ENCODE results near the gene EFHC1. TPM values are rescaled to one million over a fixed set of nuclear protein-coding genes. Genes with fewer than 3 reads are reported as not detected.

EFHC1 gene, protein sequence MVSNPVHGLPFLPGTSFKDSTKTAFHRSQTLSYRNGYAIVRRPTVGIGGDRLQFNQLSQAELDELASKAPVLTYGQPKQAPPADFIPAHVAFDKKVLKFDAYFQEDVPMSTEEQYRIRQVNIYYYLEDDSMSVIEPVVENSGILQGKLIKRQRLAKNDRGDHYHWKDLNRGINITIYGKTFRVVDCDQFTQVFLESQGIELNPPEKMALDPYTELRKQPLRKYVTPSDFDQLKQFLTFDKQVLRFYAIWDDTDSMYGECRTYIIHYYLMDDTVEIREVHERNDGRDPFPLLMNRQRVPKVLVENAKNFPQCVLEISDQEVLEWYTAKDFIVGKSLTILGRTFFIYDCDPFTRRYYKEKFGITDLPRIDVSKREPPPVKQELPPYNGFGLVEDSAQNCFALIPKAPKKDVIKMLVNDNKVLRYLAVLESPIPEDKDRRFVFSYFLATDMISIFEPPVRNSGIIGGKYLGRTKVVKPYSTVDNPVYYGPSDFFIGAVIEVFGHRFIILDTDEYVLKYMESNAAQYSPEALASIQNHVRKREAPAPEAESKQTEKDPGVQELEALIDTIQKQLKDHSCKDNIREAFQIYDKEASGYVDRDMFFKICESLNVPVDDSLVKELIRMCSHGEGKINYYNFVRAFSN
- total RNA-seq = 10 to 100 TPM in 4 of 5 donors, 1 to 10 TPM in 1; 9.3 to 54.3 (median 50.4) TPM
- polyA plus RNA-seq = 10 to 100 TPM in 1 of 3 donors, 1 to 10 TPM in 2; 7.2 to 28.1 (median 7.8) TPM
- long read RNA-seq, donor 1, full-length matches to known transcripts = 1 of 1 reads
- long read RNA-seq, donor 1, partial matches to known transcripts = 0 of 1 reads
- long read RNA-seq, donor 1, other reads (novel, unspliced or antisense) = 0 of 1 reads
- long read RNA-seq, donor 2 = 0 reads
- long read RNA-seq, donor 3, full-length matches to known transcripts = 2 of 2 reads
- long read RNA-seq, donor 3, partial matches to known transcripts = 0 of 2 reads
- long read RNA-seq, donor 3, other reads (novel, unspliced or antisense) = 0 of 2 reads
- long read RNA-seq, donor 4 = 0 reads
- long read RNA-seq, donor 5, full-length matches to known transcripts = 1 of 1 reads
- long read RNA-seq, donor 5, partial matches to known transcripts = 0 of 1 reads
- long read RNA-seq, donor 5, other reads (novel, unspliced or antisense) = 0 of 1 reads
- long read RNA-seq, donor 6, full-length matches to known transcripts = 6 of 17 reads
- long read RNA-seq, donor 6, partial matches to known transcripts = 11 of 17 reads
- long read RNA-seq, donor 6, other reads (novel, unspliced or antisense) = 0 of 17 reads
- long read RNA-seq, donor 7, full-length matches to known transcripts = 4 of 4 reads
- long read RNA-seq, donor 7, partial matches to known transcripts = 0 of 4 reads
- long read RNA-seq, donor 7, other reads (novel, unspliced or antisense) = 0 of 4 reads
- long read RNA-seq, donor 8, full-length matches to known transcripts = 2 of 2 reads
- long read RNA-seq, donor 8, partial matches to known transcripts = 0 of 2 reads
- long read RNA-seq, donor 8, other reads (novel, unspliced or antisense) = 0 of 2 reads
- long read RNA-seq, donor 9, full-length matches to known transcripts = 1 of 1 reads
- long read RNA-seq, donor 9, partial matches to known transcripts = 0 of 1 reads
- long read RNA-seq, donor 9, other reads (novel, unspliced or antisense) = 0 of 1 reads
- long read RNA-seq, donor 10, full-length matches to known transcripts = 2 of 2 reads
- long read RNA-seq, donor 10, partial matches to known transcripts = 0 of 2 reads
- long read RNA-seq, donor 10, other reads (novel, unspliced or antisense) = 0 of 2 reads

DNA sequence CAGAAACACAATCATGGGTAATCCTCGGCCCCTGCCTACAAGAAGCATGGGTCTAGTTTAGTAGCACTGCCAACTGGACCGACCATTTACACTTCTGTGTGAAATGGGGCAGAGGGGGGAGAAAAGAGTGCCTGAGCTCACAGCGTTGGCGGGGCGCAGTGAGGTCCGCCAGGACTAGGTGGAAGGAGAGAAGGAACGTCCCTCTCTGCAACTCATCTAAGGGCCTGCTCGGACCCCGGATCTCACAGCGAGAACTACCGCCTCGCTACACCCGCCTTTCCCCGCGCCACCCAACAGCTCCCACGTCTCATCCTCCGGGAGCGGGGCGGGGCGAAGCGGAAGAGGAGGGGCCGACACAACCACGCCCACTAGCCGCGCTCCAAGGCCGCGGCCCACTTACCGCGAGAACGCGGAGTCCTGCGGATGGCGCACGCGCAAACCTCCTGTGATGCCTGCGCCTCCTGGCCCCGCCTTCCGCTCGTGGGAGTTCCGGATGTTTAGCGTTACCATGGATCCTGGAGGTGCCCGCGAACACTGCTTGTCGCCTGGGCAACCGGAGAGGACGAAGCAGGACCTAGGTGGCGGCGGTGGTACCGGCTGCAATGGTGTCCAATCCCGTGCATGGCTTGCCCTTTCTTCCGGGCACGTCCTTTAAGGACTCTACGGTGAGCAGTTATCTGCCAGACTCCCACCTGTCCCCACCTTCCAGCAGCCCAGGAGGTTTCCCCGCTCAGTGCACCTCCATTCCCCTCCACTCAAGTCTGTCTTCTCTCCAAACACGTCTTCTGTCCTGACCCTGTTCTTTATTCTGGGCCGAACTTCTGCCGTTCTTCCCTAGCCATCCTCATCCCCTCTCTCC lies at the start of gene EFHC1:
Gene EFHC1 (plus strand): TSS at position 534 of the 859 bp plus-strand sequence. CDS start 69 bp downstream, at position 603.
- H3K27ac ChIP-seq = peak within 1 kb of the TSS; percentile 76 to 92 (median 84)

DNA sequence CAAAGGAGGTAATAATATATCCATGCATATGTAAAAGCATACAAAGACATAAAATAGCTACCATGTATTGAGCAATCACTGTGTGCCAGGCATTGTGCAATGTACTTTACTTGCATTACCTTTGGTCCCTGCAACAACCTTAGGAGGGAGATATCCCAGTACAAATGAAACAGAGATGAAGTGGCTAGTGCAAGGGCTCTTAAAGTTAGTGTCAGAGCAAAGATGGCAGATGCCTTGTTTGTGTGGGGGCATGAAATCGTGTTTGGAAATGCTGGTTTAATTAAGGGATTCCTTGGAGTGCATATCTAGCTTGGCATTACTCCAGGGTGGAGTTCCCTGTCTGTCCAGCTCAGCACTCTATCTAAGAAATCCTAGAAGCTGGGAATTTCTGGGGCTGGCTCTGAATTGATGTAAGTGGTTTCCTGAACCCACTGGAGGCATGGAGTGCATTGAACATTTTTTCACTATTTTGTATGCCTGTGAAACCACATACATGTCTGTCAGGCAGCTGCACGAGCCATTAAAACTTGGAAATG lies 48.4 kb upstream of the EFHC1 start:
- no peak overlapping the region for H3K27ac ChIP-seq
- peak in 1 of 2 donors; percentile 21 for DNase-seq
- no peaks in the 10 kb centered on the region for H3K27me3 ChIP-seq

More for the DNA sequence above, at the start of gene EFHC1:
- Histone ChIP-seq H3K9me3 (no peaks in the 10 kb centered on the region), H3K4me3 (peak within 1 kb of the TSS; percentile 70 to 90 (median 80)), H3K36me3 (peaks cover 0 to 9% (median under 1%) of the 10 kb centered on the region in 4 donors), H3K4me1 (peaks cover 4 to 44% (median 33%) of the 10 kb centered on the region in 4 donors), H3K27me3 (no peaks in the 10 kb centered on the region)
- peak; percentile 99 to 100 for DNase-seq
- TF ChIP-seq EP300 (IDR thresholded peaks at IDR 0.05) = no peak
- TF ChIP-seq, protein P1, sequence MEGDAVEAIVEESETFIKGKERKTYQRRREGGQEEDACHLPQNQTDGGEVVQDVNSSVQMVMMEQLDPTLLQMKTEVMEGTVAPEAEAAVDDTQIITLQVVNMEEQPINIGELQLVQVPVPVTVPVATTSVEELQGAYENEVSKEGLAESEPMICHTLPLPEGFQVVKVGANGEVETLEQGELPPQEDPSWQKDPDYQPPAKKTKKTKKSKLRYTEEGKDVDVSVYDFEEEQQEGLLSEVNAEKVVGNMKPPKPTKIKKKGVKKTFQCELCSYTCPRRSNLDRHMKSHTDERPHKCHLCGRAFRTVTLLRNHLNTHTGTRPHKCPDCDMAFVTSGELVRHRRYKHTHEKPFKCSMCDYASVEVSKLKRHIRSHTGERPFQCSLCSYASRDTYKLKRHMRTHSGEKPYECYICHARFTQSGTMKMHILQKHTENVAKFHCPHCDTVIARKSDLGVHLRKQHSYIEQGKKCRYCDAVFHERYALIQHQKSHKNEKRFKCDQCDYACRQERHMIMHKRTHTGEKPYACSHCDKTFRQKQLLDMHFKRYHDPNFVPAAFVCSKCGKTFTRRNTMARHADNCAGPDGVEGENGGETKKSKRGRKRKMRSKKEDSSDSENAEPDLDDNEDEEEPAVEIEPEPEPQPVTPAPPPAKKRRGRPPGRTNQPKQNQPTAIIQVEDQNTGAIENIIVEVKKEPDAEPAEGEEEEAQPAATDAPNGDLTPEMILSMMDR (IDR thresholded peaks at IDR 0.05) = no peak
- TF ChIP-seq POLR2A (IDR thresholded peaks at IDR 0.05) = peak in 2 of 4 donors; percentile 40 to 55
- TF ChIP-seq POLR2AphosphoS5 (IDR thresholded peaks at IDR 0.05) = peak; percentile 65 to 96 (median 94)
- 0 to 1% (median 0%) methylated on average over 53 to 57 of the region's 57 CpGs for WGBS, 5 donors
- intact Hi-C loops (cut with DNase I; ENCODE audit: low total_unique reads) = loop anchor here (5.0 to 10.0 kb wide), 3 partner anchors 75 to 247 kb away; no protein-coding TSS in a partner anchor

DNA sequence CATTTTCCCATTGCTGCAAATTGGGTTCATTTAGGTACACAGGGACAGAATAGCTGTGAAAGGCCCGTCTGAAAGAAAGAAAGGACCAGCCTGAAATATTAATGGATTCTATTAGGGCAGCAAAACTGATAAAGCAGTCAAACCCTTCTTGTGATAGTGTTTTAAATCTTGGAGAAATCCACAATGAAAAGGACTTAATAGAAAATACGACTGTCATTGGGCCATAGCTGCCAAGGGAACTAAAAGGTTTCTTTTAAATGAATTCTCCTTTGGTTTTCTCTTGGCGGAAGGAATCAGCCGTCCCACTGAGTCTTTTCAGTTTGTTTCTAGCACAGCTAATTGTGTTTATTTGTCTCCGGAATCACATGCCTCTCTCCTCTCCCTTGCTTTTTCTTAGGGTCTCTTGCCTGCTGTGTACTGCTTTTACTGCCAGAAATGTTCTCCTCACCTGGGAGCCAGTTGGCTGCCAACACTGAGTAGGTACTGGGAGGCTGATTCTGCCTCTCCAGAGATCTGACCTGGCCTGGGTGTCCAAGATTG lies 46.9 kb upstream of the EFHC1 start:
- H3K27me3 ChIP-seq = no peaks in the 10 kb centered on the region
- H3K36me3 ChIP-seq = peaks cover 0 to under 1% (median 0%) of the 10 kb centered on the region in 4 donors
- H3K4me1 ChIP-seq = peaks cover 0 to 51% (median 14%) of the 10 kb centered on the region in 4 donors
- H3K9me3 ChIP-seq = no peaks in the 10 kb centered on the region
- intact Hi-C loops (cut with DNase I; ENCODE audit: low total_unique reads) = no loop called here
- 94 to 98% (median 95%) methylated on average over 5 of the region's 5 CpGs for WGBS, 5 donors
- H3K27ac ChIP-seq = no peak overlapping the region
- no peak for DNase-seq
- H3K4me3 ChIP-seq = no peak overlapping the region
- TF ChIP-seq, protein P1 (IDR thresholded peaks at IDR 0.05) = no peak
- TF ChIP-seq POLR2A (IDR thresholded peaks at IDR 0.05) (no peak), POLR2AphosphoS5 (IDR thresholded peaks at IDR 0.05) (no peak), EP300 (IDR thresholded peaks at IDR 0.05) (no peak)

More for the DNA sequence above, 48.4 kb upstream of the EFHC1 start:
- intact Hi-C loops (cut with DNase I; ENCODE audit: low total_unique reads) = no loop called here
- Histone ChIP-seq H3K4me3 (no peak overlapping the region), H3K4me1 (peaks cover 0 to 49% (median 14%) of the 10 kb centered on the region in 4 donors), H3K36me3 (peaks cover 0 to 14% (median 0%) of the 10 kb centered on the region in 4 donors), H3K9me3 (no peaks in the 10 kb centered on the region)
- 47 to 66% (median 51%) methylated on average over 2 of the region's 2 CpGs for WGBS, 5 donors
- TF ChIP-seq POLR2AphosphoS5 (IDR thresholded peaks at IDR 0.05) = no peak
- no peak for TF ChIP-seq POLR2A (IDR thresholded peaks at IDR 0.05)
